ENCODE measurements around the gene CHSY1.
A peak's percentile ranks its signal among the peaks of the same experiment; 100 is the strongest.

Gene CHSY1

DNA sequence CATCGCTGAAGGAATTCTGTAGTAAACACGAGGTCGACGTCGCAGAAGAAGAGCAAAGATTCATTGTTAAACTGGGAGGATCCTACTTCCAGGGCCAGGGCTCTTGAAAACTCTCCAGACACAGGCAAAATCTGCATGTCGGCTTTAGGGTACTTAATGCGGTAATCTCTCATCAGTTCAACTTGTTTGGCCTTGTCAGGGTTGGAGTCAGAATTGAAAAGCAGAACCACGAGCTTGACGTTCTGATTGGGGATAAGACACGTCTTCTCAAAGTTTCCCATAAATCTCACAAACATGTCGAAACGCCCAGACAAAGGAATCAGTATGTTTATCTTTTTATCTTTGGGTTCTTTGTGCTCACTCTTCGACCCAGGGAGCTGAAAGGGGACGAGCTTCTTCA lies 74.0 kb downstream of the CHSY1 start:
- DNase-seq (ENCODE audit: insufficient read length, low spot score) (no peak), FAIRE-seq (no peak)
- TF ChIP-seq POLR2A (IDR thresholded peaks at IDR 0.05; ENCODE audit: low read depth, low read length), result no peak

DNA sequence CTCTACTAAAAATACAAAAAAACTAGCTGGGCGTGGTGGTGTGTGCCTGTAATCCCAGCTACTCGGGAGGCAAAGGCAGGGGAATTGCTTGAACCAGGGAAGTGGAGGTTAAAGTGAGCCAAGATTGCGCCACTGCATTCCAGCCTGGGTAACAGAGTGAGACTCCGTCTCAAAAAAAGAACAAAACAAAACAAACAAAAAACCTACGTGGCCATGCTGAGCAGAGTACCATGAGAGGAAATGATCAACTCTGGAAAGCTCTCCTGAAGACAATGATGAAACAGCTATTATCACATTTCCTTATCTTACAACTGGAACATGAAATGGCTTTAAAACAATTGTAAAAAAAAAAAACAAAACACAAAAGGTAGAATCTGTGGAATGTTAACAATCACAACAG lies 75.2 kb downstream of the CHSY1 start:
- DNase-seq (ENCODE audit: insufficient read length, low spot score) (no peak), FAIRE-seq (no peak)
- no peak for TF ChIP-seq POLR2A (IDR thresholded peaks at IDR 0.05; ENCODE audit: low read depth, low read length)

DNA sequence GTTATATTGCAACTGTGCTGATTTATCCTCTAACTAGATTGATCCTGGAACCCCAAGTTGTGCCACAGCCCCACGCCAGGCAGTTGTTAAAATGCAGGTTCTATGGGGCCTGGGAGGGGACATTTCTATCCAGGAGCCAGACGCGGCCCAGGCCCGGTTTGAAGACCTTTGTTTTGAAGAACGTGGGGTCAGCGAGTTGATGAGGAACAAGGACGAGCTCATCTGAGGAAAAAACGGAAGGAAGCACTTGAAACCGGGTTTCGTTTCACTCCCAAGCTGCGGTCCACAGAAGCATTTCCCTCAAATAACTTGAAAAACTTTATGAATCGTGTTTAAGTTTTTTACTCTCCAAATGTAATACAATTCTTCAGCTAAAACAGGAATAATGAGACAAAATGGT lies 76.4 kb downstream of the CHSY1 start:
- no peak for DNase-seq (ENCODE audit: insufficient read length, low spot score)
- TF ChIP-seq POLR2A (IDR thresholded peaks at IDR 0.05; ENCODE audit: low read depth, low read length), result no peak
- no peak for FAIRE-seq

DNA sequence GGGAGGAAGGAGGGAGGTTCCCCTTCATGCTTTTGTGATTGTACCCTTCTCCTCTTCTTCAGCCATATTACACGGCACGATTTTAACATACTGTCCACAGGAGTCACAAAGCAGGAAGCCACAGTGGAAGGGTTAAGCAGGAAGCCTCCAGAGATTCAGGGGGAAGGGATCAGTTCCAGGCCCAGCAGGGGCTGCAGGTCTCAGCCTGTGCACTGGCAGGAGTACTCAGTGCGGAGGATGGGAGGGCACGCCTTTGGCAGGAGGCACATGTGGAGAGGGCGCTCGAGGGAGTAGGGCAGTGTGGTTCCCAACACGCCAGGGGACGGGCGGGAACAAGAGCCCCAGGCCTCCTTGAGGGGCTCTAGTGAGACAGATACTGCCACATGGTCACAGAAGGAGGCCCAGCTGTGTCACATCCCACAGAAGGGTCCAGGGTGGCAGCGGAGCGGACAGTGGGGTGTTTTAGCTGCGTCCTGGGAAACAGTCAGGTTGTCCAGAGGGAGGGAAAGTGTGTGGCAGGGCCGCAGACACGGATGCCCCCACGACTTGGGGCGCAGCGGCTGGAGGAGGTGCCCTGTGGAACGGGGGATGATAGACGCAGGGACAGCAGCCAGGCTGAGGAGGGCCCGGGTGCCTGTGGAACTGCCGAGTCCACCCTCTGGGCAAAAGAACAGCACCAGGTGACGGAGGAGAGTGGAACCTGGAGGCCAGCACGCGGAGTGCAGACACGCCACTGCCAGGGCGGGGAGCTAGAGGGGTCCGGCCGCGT lies 77.5 kb downstream of the CHSY1 start:
- FAIRE-seq, result no peak
- no peak for TF ChIP-seq POLR2A (IDR thresholded peaks at IDR 0.05; ENCODE audit: low read depth, low read length)
- DNase-seq (ENCODE audit: insufficient read length, low spot score), result no peak

DNA sequence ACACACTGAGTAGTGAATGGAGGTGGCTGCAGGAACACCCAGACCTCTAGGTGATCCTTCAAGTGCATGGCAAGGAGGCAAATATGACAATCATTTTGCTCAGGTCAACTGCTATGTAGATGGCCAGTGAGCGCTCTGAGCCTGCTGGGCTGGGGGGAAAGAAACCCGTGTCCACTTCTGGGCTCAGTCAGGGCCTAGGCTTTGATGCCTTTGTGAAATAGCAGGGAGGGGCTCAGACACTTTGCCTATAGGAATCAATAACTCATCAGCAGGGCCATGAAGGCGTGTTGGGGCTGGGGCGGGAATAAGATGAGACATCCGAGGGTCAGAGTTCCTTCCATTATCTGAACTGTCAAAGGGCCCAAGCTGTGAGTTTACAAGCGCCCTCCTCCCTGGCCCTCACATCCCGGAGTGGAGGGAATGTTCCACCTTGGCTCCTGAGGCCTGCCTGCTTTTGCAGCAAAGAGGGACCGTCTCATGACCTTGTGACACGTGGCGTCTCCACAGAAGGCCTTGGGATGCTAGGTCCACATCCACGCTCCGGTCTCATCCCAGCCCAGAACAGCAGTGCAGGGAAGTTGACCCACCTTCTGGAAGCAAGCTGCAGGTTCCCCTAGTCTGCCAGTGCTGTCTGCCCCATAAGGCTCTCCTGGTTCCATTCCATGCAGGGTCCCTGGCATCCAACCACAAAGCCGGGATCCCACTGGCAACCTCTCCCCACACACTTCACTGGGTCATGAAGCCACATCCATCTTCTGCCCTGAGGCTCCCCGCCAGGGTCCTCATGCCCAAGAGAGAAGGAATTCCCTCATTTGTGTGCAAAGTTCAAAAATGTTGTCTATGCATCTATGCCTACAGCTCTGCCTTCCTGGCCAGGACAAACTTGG lies 78.4 kb downstream of the CHSY1 start:
- no peak for TF ChIP-seq POLR2A (IDR thresholded peaks at IDR 0.05; ENCODE audit: low read depth, low read length)
- DNase-seq (ENCODE audit: insufficient read length, low spot score) (no peak), FAIRE-seq (no peak)

DNA sequence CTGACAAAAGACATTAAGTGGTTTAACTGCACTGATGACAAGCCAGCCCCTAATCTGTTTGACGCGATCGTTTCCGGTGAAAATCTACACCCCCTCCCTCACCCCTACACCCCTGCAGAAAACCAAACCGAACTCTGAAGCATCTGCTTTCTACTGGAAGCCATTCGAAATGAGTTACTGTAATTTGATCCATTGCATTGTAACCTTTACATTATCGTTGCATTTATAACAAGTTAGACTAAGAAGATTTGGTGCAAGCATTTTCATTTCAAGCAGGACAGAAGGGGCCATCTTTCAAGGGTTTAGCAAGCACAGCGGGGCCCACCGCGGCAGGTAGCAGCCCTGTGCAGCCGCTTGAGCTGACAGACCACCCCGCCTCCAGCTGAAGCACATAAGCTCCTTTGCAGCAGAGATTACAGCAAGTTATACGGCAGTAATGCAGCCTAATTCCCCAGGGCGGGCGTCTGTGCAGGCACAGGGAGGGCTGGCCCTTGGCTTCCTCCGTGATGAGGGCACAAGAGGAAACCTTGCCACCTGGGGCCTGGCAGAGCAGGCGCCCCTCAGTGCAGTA lies 79.3 kb downstream of the CHSY1 start:
- FAIRE-seq (no peak), DNase-seq (ENCODE audit: insufficient read length, low spot score) (no peak)
- TF ChIP-seq POLR2A (IDR thresholded peaks at IDR 0.05; ENCODE audit: low read depth, low read length), result no peak

DNA sequence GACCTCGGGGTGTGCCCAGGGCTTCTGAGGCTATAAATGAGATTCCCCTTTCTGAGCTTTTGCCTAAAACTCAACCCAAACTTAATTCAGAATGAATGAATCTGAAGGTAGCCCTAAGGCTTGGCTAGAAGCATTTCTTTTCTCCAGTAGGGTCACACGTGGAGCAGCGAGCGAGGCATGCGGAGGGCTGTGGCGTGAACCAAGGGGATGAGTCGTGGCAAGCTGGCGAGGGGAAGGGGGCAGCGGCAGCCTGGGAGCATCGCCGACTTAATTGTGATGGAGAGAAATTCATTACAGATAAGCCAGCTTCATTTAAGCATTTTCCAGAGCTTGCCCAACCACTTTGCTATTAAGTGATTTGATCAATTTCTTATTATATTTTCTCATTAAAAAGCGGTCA lies 79.9 kb downstream of the CHSY1 start:
- FAIRE-seq (no peak), DNase-seq (ENCODE audit: insufficient read length, low spot score) (no peak)
- no peak for TF ChIP-seq POLR2A (IDR thresholded peaks at IDR 0.05; ENCODE audit: low read depth, low read length)

DNA sequence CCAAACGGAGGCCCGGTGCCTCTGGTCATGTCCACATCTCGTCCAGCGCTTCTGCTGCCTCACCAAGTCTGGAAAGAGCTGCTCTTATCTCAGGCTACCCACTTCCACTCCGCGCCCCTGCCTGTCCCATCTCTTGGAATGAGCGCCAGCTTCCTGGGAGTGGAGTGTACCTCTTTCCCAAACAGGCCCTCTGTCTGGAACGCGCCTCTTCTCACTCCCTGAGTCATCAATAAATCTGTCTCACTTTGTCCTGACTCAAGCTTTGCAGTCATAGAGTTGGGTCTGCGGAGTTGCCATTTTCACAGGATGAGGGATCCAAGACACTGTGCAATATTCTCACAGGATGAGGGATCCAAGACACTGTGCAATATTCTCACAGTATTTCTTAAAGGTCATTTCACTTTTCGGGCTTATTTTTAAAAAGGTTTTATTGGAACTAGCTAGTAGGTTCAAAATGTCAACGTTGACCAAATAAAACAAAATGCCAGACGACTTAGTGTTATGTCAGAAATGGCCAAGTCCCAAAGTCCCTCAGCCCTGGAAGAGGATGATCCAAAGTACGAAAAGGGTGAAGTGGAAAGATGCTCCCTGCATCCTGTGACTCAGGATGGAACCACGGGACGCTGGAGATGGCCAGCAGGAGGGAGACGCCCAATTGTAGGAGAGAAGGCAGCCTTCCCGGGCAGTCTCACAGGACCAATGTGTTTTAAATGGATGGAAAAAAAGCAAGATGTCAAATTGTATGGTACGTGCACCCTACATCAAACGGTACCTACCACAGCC lies 81.1 kb downstream of the CHSY1 start:
- TF ChIP-seq POLR2A (IDR thresholded peaks at IDR 0.05; ENCODE audit: low read depth, low read length), result no peak
- FAIRE-seq (no peak), DNase-seq (ENCODE audit: insufficient read length, low spot score) (peak; percentile 52)

DNA sequence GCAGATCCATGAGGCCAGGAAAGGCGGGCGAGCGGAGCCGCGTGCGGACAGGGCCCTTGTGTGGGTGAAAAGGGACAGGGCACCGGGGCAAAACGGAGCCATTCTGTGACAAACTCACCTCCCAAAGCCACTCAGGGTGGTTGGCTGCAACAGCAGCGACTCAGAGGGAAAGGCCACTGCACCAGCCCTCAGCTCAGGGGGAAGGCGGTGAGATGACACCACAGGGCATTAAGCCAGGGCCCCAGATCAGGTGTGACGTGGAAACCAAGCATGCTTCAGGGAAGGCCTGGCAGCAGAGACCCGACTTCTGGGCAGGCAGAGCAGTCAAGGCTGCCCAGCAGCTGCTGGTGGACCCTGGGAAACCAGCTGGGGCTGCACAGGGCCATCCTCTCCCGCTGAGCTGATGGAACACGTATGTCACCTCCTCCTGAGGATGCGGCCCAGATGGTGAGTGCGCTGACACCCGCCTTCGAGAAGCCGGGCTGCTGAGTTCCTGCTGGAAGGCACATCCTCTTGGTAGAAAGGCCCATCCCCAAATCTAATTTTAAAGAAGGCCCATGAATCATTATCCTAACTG lies 82.3 kb downstream of the CHSY1 start:
- no peak for TF ChIP-seq POLR2A (IDR thresholded peaks at IDR 0.05; ENCODE audit: low read depth, low read length)
- no peak for DNase-seq (ENCODE audit: insufficient read length, low spot score)
- no peak for FAIRE-seq

DNA sequence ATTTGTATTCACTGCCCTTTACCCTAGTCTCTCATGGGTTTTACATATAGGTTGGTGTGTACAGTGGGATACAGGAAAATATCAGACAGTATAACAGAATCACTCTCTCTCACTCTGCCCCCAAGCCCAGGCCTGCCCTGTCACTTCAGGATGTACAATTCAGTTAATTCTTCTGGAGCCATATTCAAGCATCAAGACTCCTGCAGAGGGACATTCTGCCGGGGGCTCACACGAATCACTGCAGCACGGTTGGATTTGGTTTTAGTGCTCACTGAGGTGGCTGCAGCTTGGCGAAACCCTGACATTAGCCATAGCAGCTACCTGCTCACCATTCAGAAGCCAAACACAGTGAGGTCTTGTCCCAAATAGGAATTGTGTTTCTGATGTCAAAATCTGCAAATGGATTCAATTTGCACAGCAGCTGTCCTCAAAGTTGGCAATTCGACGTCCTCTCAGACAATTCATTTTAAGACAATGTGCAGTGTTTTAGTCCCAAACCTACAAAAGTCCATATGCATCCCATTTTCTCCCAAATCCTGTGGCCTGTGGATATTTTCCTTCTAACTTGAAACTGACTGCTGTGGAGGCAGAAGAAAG lies 82.9 kb downstream of the CHSY1 start:
- FAIRE-seq, result no peak
- no peak for DNase-seq (ENCODE audit: insufficient read length, low spot score)
- no peak for TF ChIP-seq POLR2A (IDR thresholded peaks at IDR 0.05; ENCODE audit: low read depth, low read length)

DNA sequence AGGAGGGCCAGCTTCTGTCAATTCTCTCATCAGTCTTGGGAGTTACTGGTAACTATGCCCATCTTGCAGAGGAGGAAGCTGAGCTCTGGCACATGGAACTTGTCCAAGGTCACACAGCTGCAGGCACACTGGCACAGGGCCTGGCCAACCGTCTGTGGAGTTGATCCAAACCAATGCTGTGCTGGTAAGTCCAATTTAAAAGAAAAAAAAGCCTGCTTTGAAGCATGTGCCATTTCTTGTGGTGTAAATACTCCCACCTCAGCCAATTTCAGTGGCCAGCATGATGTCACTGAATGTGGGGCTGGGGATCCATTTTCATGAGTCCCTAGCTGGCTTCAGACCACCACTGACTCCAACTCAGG lies 83.4 kb downstream of the CHSY1 start:
- DNase-seq (ENCODE audit: insufficient read length, low spot score) (no peak), FAIRE-seq (no peak)
- no peak for TF ChIP-seq POLR2A (IDR thresholded peaks at IDR 0.05; ENCODE audit: low read depth, low read length)

DNA sequence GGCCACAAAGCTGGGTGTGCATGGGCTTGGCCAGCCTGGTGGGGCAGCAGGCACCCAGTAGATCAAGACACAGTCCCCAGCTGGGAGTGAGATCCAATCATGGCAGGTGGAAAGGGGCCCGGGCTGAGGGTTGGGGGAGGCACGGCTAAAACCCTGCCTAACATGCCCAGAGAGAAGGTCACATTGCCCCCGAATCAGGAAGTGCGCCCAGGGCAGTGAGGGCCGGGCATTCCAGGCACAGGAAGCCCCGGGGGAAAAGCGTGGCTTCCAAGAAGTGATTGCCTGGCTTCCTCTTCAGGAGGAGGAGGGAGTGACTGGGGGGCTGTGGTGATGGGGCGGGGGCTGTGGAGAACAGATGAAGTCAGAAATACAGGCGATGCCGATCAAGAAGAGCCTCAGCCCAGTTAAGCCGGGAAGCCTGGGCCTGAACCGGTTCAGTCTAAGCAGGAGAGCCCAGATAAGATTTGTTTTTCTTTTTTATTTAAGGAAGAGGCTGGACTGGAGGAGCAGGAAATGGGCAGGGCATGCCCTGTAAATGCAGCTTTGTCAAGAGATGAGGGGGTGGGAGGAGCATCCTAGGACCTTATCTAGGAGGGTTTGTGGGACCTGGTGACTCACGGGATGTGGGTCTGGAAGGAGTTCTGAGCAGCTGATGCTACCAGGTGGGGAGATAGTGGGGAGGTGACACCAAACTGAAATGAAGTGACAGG lies 83.9 kb downstream of the CHSY1 start:
- no peak for FAIRE-seq
- TF ChIP-seq POLR2A (IDR thresholded peaks at IDR 0.05; ENCODE audit: low read depth, low read length), result no peak; the same call in none of the 2 replicates
- peak; percentile 60 for DNase-seq (ENCODE audit: insufficient read length, low spot score)

DNA sequence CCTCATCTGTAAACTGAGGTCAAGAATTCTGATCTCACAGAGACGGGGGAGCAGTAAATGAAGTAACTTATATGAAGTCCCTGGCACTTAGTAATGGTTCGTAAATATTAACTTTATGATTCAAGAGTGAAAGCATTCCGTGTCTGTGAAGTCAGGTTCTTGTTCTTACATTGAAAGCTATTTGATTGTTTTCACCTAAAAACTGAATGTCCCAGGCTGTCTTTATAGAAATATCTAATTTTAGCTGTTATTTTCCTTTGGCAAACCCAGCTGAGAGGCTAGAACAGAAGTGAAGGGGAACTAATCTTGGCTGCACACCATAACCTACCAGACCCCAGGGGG lies 84.5 kb downstream of the CHSY1 start:
- no peak for FAIRE-seq
- TF ChIP-seq POLR2A (IDR thresholded peaks at IDR 0.05; ENCODE audit: low read depth, low read length), result no peak
- no peak for DNase-seq (ENCODE audit: insufficient read length, low spot score)

All from H54 (cell line).